Trophoblast cell (in vitro differentiated cells and primary cell): Measurements from ENCODE around the gene CCR5AS.
A peak's percentile ranks its signal among the peaks of the same experiment; 100 is the strongest.

Experiments
- DNase-seq, 2 donors: peaks; one replicate each; pipeline ENCODE4 v3.0.0-alpha.2; 2016
- H2AFZ ChIP-seq: 2 replicates; pipeline ENCODE4 v1.6.1; 2013; ENCODE audit warnings: low read length, moderate library complexity, mild to moderate bottlenecking; ENCODE audit not compliant: insufficient read depth, poor library complexity
- H2AK5ac ChIP-seq: 2 replicates; pipeline ENCODE4 v1.6.1; 2013; ENCODE audit warnings: mild to moderate bottlenecking, low read length
- H2BK120ac ChIP-seq: 2 replicates; pipeline ENCODE4 v1.6.1; 2013; ENCODE audit warnings: low read length, mild to moderate bottlenecking, moderate library complexity; ENCODE audit not compliant: insufficient read depth, poor library complexity
- H2BK12ac ChIP-seq: 2 replicates; pipeline ENCODE4 v1.6.1; 2013; ENCODE audit warnings: mild to moderate bottlenecking, low read length, moderate library complexity
- H2BK5ac ChIP-seq: 2 replicates; pipeline ENCODE4 v1.6.1; 2013; ENCODE audit warnings: low read length, low read depth, moderate library complexity, mild to moderate bottlenecking; ENCODE audit not compliant: poor library complexity
- H3K14ac ChIP-seq: 2 replicates; pipeline ENCODE4 v1.6.1; 2013; ENCODE audit warnings: mild to moderate bottlenecking, low read length
- H3K18ac ChIP-seq: 2 replicates; pipeline ENCODE4 v1.6.1; 2013; ENCODE audit warnings: mild to moderate bottlenecking, low read length
- H3K23ac ChIP-seq: 2 replicates; pipeline ENCODE4 v1.6.1; 2013; ENCODE audit warnings: low read length
- H3K27ac ChIP-seq: 2 replicates; pipeline ENCODE4 v1.5.1; 2013; ENCODE audit warnings: low read depth, mild to moderate bottlenecking, inconsistent platforms, low read length, moderate library complexity
- H3K27me3 ChIP-seq: 2 replicates; pipeline ENCODE4 v1.6.1; 2013; ENCODE audit warnings: inconsistent platforms, mild to moderate bottlenecking, low read length, moderate library complexity; ENCODE audit not compliant: insufficient read depth
- H3K36me3 ChIP-seq, 2 experiments: 1 replicate in 1 of 2; 2 replicates in 1 of 2; pipeline ENCODE4 v1.6.1; 2013; ENCODE audit warnings: low read length in 2 of 2, mild to moderate bottlenecking in 2 of 2, moderate library complexity in 1 of 2; ENCODE audit not compliant: insufficient read depth in 2 of 2, control insufficient read depth in 1 of 2
- H3K4ac ChIP-seq: 2 replicates; pipeline ENCODE4 v1.6.1; 2013; ENCODE audit warnings: low read depth, mild to moderate bottlenecking, low read length, moderate library complexity
- H3K4me1 ChIP-seq, 2 experiments: 1 replicate in 1 of 2; 2 replicates in 1 of 2; pipeline ENCODE4 v1.6.1; 2013; ENCODE audit warnings: low read length in 2 of 2, mild to moderate bottlenecking in 2 of 2, moderate library complexity in 1 of 2; ENCODE audit not compliant: insufficient read depth in 2 of 2, control insufficient read depth in 1 of 2
- H3K4me2 ChIP-seq: 2 replicates; pipeline ENCODE4 v1.6.1; 2013; ENCODE audit warnings: inconsistent platforms, mild to moderate bottlenecking, low read length, moderate library complexity
- H3K4me3 ChIP-seq: 2 replicates; pipeline ENCODE4 v1.5.1; 2013; ENCODE audit warnings: mild to moderate bottlenecking, low read depth, low read length, inconsistent platforms
- H3K79me1 ChIP-seq: one replicate; pipeline ENCODE4 v1.6.1; 2013; ENCODE audit warnings: low read length
- H3K79me2 ChIP-seq: 2 replicates; pipeline ENCODE4 v1.6.1; 2013; ENCODE audit warnings: low read length, mild to moderate bottlenecking; ENCODE audit not compliant: control insufficient read depth, insufficient read depth, poor library complexity
- H3K9ac ChIP-seq: 2 replicates; pipeline ENCODE4 v1.6.1; 2013; ENCODE audit warnings: mild to moderate bottlenecking, low read length
- H3K9me3 ChIP-seq: 2 replicates; pipeline ENCODE4 v1.6.1; 2013; ENCODE audit warnings: low read depth, mild to moderate bottlenecking, control low read depth, inconsistent platforms, low read length; ENCODE audit not compliant: insufficient read depth
- H4K12ac ChIP-seq: 2 replicates; pipeline ENCODE4 v1.6.1; 2013; ENCODE audit warnings: low read depth, mild to moderate bottlenecking, low read length, moderate library complexity
- H4K8ac ChIP-seq: 2 replicates; pipeline ENCODE4 v1.6.1; 2013; ENCODE audit warnings: low read depth, mild to moderate bottlenecking, low read length, moderate library complexity
- H4K91ac ChIP-seq: one replicate; pipeline ENCODE4 v1.6.1; 2013; ENCODE audit warnings: low read depth, mild to moderate bottlenecking, low read length, moderate library complexity
- WGBS: extraction: QIAGEN DNeasy Blood & Tissue Kit; methylation state at CpG from one replicate; pipeline ENCODE4 v1.1.7; 2013; ENCODE audit warnings: missing lambda C conversion rate; ENCODE audit not compliant: insufficient read length, insufficient coverage; ENCODE audit errors: extremely low coverage; 5-methylcytosine and 5-hydroxymethylcytosine counted together

Gene CCR5AS

DNA sequence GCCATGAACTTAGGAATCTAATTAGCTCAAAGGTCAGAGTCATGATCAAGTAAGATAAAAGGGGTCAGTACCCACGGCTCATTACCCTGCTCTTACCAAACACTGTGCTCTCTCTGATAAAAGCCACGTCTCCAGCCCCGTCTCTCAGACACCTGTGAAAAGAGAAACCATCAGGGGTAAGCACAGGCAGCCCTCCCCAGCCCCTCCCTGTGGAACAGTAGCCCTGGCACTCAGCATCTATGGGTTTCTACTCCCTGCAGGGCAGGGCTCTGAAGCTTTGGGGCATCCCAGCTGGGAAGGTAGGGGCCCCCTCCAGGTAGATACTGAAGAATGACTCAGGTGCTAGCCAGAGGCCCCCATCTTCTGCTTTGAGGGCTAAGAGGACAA, 47.3 kb upstream of the CCR5AS start:
- no peak overlapping the region for H3K14ac ChIP-seq
- H4K91ac ChIP-seq: no peak overlapping the region
- H3K4me1 ChIP-seq: peaks cover 3 to 4% of the 10 kb centered on the region in 2 experiments
- no peak overlapping the region for H4K8ac ChIP-seq
- no peak overlapping the region for H3K4me2 ChIP-seq
- H3K9ac ChIP-seq: no peak overlapping the region
- H3K79me2 ChIP-seq: no peaks in the 10 kb centered on the region
- H3K23ac ChIP-seq: no peak overlapping the region
- H3K4me3 ChIP-seq: no peak overlapping the region
- no peak overlapping the region for H3K18ac ChIP-seq
- no peak overlapping the region for H2AFZ ChIP-seq
- H4K12ac ChIP-seq: no peak overlapping the region
- no peaks in the 10 kb centered on the region for H3K27me3 ChIP-seq
- no CpG with 5 or more reads among the region's 3 CpGs for WGBS
- H2BK12ac ChIP-seq: no peak overlapping the region
- no peak overlapping the region for H3K27ac ChIP-seq
- no peaks in the 10 kb centered on the region for H3K79me1 ChIP-seq
- no peaks in the 10 kb centered on the region for H3K36me3 ChIP-seq
- DNase-seq: no peak
- H2BK120ac ChIP-seq: no peak overlapping the region
- H2BK5ac ChIP-seq: no peak overlapping the region
- H3K9me3 ChIP-seq: peaks cover 1% of the 10 kb centered on the region
- no peak overlapping the region for H3K4ac ChIP-seq
- H2AK5ac ChIP-seq: no peak overlapping the region

DNA sequence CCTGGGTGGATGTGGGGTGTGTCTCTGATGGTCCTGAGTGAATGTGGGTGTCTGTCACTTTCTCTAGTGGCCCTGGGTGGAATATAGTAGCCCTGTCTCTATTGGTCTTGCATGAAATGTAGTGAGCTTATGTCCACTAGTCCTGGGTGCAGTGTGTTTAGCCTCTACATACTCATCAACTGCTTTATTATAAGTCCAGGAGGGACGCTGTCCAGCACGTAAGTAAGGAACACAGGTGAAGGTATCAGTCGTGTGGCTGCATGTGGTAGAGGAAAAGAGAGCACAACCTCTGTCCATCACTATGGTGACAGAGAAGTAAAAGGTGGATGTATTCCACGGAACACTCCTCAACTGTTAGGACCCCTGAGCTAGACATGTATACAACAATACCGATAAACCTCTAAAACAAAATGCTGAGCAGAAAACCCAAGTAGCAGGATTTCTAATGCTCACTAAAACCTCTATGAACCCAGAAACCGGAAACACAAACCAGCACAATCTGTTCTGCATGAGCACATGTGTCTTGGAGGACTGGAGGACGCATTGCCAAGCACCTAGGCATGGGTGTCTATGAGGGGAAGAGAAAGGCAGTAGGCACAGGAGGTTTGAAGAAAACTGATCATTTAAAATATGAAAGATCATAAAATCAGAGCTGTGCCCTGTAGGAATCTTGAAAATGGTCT, 46.8 kb upstream of the CCR5AS start:
- H3K4me1 ChIP-seq: peaks cover 4 to 5% of the 10 kb centered on the region in 2 experiments
- H4K91ac ChIP-seq: no peak overlapping the region
- H4K8ac ChIP-seq: no peak overlapping the region
- H2BK120ac ChIP-seq: no peak overlapping the region
- H3K79me2 ChIP-seq: no peaks in the 10 kb centered on the region
- H3K27ac ChIP-seq: no peak overlapping the region
- no peaks in the 10 kb centered on the region for H3K27me3 ChIP-seq
- peaks cover 1% of the 10 kb centered on the region for H3K9me3 ChIP-seq
- H3K79me1 ChIP-seq: no peaks in the 10 kb centered on the region
- no peak overlapping the region for H3K4me2 ChIP-seq
- no peak overlapping the region for H3K4me3 ChIP-seq
- H3K4ac ChIP-seq: no peak overlapping the region
- H3K18ac ChIP-seq: no peak overlapping the region
- H3K14ac ChIP-seq: no peak overlapping the region
- no peak for DNase-seq
- no peak overlapping the region for H2AFZ ChIP-seq
- H4K12ac ChIP-seq: no peak overlapping the region
- no peak overlapping the region for H2BK5ac ChIP-seq
- no peak overlapping the region for H3K9ac ChIP-seq
- no peaks in the 10 kb centered on the region for H3K36me3 ChIP-seq
- no CpG with 5 or more reads among the region's 7 CpGs for WGBS
- no peak overlapping the region for H3K23ac ChIP-seq
- H2AK5ac ChIP-seq: no peak overlapping the region
- H2BK12ac ChIP-seq: no peak overlapping the region

DNA sequence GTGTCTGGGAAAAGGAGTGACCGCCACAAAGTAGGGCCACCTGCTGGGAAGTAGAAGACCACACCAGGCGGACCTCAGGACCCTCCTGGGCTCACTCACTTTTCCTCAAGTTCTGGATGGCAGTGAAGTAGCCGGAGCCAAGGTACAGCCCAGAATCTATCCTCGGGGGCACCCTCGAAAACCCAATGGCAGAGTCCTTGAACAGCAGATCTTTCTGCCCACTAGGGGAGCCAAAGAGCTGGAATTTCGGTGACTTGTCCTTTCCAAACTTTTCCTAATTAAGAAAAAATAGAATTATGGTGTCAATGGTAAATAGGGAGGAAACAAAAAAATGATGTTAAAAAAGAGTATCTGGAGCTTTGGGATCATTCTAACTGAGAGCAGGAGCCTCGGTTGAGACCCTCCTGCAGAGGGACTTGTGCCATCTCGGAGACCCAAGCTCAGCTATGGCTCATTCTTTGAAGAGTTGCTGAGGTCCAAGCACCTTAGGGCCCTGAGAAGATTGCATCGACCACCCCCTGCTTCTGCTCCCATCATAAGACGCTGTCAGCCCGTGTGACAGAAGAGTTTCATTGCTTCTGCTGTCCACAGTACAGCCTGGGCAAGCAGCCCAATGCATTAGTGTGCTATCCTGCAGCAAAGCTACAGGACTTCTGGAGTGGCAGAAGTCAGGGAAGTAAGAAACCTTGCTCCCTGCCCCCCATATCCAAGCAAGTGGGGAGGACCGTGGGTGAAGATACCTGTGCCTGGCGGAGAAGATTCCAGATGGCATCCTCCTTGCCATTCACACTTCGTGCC, 43.1 kb upstream of the CCR5AS start:
- Histone ChIP-seq H2AFZ (no peak overlapping the region), H2BK12ac (no peak overlapping the region), H4K8ac (no peak overlapping the region), H3K36me3 (no peaks in the 10 kb centered on the region), H3K18ac (no peak overlapping the region), H3K9me3 (no peaks in the 10 kb centered on the region), H3K4me1 (peaks cover 4 to 5% of the 10 kb centered on the region in 2 experiments), H2BK120ac (no peak overlapping the region), H2AK5ac (no peak overlapping the region), H4K12ac (no peak overlapping the region), H3K9ac (no peak overlapping the region), H2BK5ac (no peak overlapping the region), H3K4me3 (no peak overlapping the region), H3K79me2 (no peaks in the 10 kb centered on the region), H3K23ac (no peak overlapping the region), H3K27me3 (no peaks in the 10 kb centered on the region), H4K91ac (no peak overlapping the region), H3K27ac (no peak overlapping the region), H3K79me1 (no peaks in the 10 kb centered on the region), H3K14ac (no peak overlapping the region), H3K4ac (no peak overlapping the region), H3K4me2 (no peak overlapping the region)
- DNase-seq: peak in 1 of 2 donors; percentile 50
- WGBS: no CpG with 5 or more reads among the region's 14 CpGs

DNA sequence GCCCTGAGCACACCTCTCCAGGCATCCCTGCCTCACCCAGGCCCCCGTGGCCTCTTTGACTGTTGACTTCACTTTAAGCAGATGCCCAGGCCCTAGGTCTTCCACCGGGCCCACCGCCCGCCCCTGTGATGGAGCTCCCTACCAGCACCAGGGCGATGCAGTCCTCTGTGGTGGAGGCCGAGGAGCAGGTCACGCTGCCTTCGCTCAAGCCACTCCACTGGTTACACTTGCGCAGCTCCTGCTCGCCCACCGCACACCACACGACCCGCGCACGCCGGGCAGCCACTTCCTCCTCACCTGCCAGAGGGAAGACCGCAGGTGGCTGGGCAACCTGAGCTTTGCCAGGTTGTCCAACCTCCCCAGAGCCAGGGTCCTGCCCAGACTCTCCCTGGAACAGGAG, 41.9 kb upstream of the CCR5AS start:
- H2AFZ ChIP-seq: no peak overlapping the region
- no peak overlapping the region for H2BK5ac ChIP-seq
- no peak overlapping the region for H3K27ac ChIP-seq
- H2AK5ac ChIP-seq: no peak overlapping the region
- peaks cover 2% of the 10 kb centered on the region for H3K9me3 ChIP-seq
- H3K4me1 ChIP-seq: peaks cover 4 to 5% of the 10 kb centered on the region in 2 experiments
- no peaks in the 10 kb centered on the region for H3K79me1 ChIP-seq
- no peak overlapping the region for H2BK120ac ChIP-seq
- H3K27me3 ChIP-seq: no peaks in the 10 kb centered on the region
- no peak overlapping the region for H3K4me2 ChIP-seq
- no peak overlapping the region for H2BK12ac ChIP-seq
- no peak overlapping the region for H4K91ac ChIP-seq
- H3K23ac ChIP-seq: no peak overlapping the region
- H4K8ac ChIP-seq: no peak overlapping the region
- H4K12ac ChIP-seq: no peak overlapping the region
- no peak overlapping the region for H3K18ac ChIP-seq
- DNase-seq: no peak
- WGBS: no CpG with 5 or more reads among the region's 17 CpGs
- no peak overlapping the region for H3K14ac ChIP-seq
- H3K4me3 ChIP-seq: no peak overlapping the region
- H3K36me3 ChIP-seq: no peaks in the 10 kb centered on the region
- no peak overlapping the region for H3K4ac ChIP-seq
- no peaks in the 10 kb centered on the region for H3K79me2 ChIP-seq
- no peak overlapping the region for H3K9ac ChIP-seq
